GM23248 (cell line): ENCODE measurements around the gene UPF2.

ENCODE experiments used
- EZH2 ChIP-seq: fragments of 200-600 bp; sonication (generic); IDR thresholded peaks from 2 replicates; pipeline ENCODE4 v1.6.1; 2018; ENCODE audit warnings: antibody characterized with exemption, mild to moderate bottlenecking; ENCODE audit not compliant: insufficient read depth, poor library complexity, severe bottlenecking
- EZH2phosphoT487 ChIP-seq: fragments of 200-600 bp; sonication (generic); IDR thresholded peaks from 2 replicates; pipeline ENCODE4 v1.6.1; 2018; ENCODE audit warnings: antibody characterized with exemption, moderate library complexity, mild to moderate bottlenecking, low read depth; ENCODE audit not compliant: insufficient read depth

GRCh38 chr10:11884706-11885423 lies 157.7 kb downstream of the UPF2 start:
- TF ChIP-seq EZH2 (no peak), EZH2phosphoT487 (no peak)
